Measurements from ENCODE around the gene RAB23. TPM values are rescaled to one million over a fixed set of nuclear protein-coding genes. Genes with fewer than 3 reads are reported as not detected.

RAB23 gene
- total RNA-seq, result 32.0 and 81.3 TPM in 2 replicates

GRCh38 chr6:57221936-57222742 lies at the start of gene RAB23:
Gene RAB23 (minus strand): TSS chr6:57222307. CDS start chr6:57210380, 11,927 bp downstream.

GRCh38 chr6:57172136-57173055 lies 49.7 kb downstream of the RAB23 start, which contains the start of gene BAG2:
Gene BAG2 (plus strand): TSS chr6:57172326. CDS start chr6:57172698, 372 bp downstream.

Other genes starting within 250 kb of the RAB23 start
- 6.2 and 11.1 TPM in 2 replicates for gene KIAA1586, start 175.6 kb downstream of the RAB23 start, total RNA-seq
- gene ZNF451, start 132.1 kb downstream of the RAB23 start, total RNA-seq, result 78.9 and 81.5 TPM in 2 replicates
- gene BAG2, start 50.0 kb downstream of the RAB23 start, total RNA-seq, result 3.8 and 5.1 TPM in 2 replicates
- gene PRIM2, start 95.3 kb upstream of the RAB23 start, total RNA-seq, result 12.9 and 19.8 TPM in 2 replicates

Measured in nasal cavity respiratory epithelium epithelial cell of viscerocranial mucosa (primary cell).